Stimulated activated CD4-positive, alpha-beta T cell treated with anti-CD3 and anti-CD28 coated beads, TNF-alpha, amount 100 ng/mL, for 4 hours (primary cell): ENCODE measurements around the gene TBC1D22A.

ENCODE experiments used
- DNase-seq, 3 experiments: peaks; one replicate each; pipeline ENCODE4 v3.0.0-alpha.2; 2020; ENCODE audit warnings: low read depth in 3 of 3

The TBC1D22A gene

DNA sequence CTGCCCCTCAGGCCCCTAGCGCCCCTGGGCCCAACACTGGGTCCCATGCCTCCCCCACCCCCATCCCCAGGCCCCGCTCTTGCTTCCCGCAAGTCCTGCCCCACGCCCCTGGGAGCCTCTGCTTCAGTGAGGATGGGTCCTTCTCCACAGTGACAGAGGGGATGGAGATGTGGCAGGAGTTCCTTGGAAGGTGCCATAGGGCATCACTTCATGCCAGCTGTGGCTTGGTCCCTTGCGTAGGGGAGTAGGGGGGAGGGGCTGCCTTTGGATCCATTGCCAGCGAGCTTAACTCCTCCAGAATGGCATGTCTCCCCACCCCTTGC is 9.5 kb upstream of the TBC1D22A start:
- no peak for DNase-seq

- no peak for DNase-seq
These were observed 9.1 kb upstream of the TBC1D22A start for GRCh38 chr22:46753360-46753759.

DNA sequence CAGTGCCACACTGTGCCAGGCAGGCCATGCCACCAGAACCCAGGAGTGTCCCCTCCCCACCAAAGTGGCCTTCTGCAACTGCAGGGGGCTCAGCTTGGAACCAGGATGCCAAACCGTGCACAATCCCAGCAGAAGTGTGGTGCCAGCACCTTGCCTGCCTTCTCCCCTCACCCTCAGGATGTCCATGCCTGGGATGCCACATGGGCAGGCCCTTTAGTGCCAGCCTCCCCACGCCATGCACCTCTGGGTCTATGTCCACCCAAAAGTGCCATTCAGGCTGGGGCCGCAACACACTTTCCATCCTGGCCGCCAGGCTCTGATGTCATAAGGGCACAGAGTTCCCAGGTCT is 8.7 kb upstream of the TBC1D22A start:
- no peak for DNase-seq

GRCh38 chr22:46754110-46754799 is 8.2 kb upstream of the TBC1D22A start:
- no peak for DNase-seq

- DNase-seq: no peak
These were observed 7.6 kb upstream of the TBC1D22A start for GRCh38 chr22:46754826-46755225.

DNA sequence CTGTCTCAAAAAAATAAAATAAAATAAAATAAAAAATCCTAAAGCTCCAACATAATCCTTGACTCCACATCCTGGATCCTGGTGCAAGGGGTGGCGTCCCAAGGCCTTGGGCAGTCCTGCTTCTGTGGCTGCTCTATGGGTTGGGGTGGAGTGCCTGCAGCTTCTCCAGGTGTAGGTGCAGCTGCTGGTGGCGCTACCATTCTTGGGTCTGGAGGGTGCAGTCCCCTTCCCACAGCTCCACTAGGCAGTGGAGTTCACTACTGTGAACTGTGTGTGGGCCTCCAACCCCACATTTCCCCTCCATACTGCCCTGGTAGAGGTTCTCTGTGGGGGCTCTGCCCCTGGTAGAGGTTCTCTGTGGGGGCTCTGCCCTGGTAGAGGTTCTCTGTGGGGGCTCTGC is 6.9 kb upstream of the TBC1D22A start:
- DNase-seq: no peak

GRCh38 chr22:46756097-46756496 is 6.4 kb upstream of the TBC1D22A start:
- no peak for DNase-seq

GRCh38 chr22:46757104-46757503 is 5.3 kb upstream of the TBC1D22A start:
- no peak for DNase-seq

GRCh38 chr22:46758121-46758520 is 4.3 kb upstream of the TBC1D22A start:
- DNase-seq: no peak

DNA sequence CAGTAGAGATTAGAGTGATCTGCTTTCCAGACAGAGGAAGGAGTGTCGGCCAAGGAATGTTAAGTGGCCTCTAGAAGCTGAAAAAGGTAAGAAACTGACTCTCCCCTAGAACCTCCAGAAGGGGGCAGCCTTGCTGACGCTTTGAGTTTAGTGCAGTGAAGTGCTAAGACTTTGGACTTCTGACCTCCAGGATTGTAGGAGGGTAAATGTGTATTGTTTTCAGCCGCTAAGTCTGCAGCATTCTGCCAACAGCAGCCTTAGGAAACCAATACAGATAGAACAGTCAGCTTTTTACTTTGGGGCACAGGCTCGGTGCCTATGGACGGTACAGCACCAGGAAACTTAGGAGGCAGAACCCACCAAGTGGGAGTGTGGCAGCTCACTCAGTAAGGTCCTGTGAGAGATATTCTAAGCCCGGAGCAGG is 3.6 kb upstream of the TBC1D22A start:
- peak in 1 of 3 experiments; percentile 41 for DNase-seq

DNA sequence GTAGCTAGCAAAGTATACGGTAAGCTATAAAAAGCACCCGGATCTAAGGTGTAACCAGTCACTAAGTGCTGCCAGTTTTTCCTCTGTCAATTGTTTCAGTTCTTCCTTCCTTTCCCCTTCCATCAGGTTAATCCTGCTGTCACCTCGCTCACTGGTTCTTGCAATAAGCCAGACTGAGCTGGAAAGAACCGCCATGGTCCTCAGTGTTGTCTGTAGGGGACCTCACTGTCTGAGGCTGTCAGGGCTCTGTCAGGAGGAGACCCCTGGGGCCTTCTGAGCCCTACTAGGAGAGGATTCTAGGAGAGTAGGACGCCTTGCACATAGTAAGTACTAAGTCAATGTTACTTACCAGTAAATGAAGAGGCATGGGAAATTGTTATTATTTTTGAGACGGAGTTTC is 1.4 kb upstream of the TBC1D22A start:
- no peak for DNase-seq

DNA sequence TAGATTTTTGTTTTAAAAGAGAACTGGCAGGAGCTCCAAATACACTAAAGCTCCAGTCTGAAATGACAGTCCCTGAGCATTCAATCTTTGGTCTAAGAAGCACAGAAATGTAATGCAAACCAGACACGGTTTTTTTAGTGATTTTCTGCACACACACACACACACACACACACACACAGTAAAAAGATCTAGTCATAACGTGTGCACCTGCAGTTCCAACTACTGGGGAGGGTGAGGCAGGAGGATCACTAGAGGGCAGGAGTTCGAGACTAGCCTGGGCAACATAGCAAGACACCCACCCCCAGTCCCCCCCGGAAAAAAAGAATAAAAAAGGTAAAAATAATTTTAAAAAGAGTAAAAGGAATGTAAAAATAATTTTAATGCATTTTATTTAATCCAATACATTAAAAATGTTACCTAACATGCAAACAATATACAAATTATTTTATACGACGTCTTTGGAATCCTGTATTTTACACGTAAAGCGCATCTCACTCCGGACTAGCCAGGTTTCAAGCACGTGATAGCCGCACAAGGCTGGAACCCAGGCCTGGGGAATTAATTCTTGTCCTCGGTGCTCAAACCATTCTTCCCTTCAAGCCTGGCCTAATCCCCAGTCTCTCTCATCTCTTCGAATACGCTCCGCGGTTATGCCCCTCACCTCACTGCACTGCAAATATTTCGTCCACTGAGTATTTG is 762 bp upstream of the TBC1D22A start:
- no peak for DNase-seq

GRCh38 chr22:46763051-46763705 is 728 bp downstream of the TBC1D22A start:
- DNase-seq: no peak

DNA sequence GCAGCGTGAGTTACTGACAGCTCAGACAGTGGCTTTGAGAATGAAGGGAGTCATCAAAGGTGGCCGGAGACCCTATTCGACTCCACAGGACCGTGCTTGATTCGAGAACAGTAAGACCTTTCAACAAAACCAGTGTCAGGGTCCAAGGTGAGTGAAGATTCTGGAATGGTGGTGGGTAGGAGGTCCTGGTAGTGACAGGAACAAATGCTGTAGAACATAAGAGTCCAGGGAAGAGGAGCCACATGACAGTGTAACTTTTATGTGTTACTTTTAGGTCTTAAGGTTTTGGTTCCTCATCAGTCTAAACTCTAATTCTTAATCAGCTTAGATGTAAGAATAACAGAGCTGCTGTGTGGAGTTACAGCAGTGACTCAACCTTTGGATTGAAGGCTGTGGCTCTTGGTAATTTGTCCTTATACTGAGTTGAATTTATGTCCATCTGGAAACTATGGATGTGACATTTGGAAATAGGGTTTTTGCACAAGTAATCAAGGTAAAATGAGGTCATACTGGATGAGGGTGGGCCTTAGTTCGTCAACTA is 1.8 kb downstream of the TBC1D22A start:
- DNase-seq: no peak

DNA sequence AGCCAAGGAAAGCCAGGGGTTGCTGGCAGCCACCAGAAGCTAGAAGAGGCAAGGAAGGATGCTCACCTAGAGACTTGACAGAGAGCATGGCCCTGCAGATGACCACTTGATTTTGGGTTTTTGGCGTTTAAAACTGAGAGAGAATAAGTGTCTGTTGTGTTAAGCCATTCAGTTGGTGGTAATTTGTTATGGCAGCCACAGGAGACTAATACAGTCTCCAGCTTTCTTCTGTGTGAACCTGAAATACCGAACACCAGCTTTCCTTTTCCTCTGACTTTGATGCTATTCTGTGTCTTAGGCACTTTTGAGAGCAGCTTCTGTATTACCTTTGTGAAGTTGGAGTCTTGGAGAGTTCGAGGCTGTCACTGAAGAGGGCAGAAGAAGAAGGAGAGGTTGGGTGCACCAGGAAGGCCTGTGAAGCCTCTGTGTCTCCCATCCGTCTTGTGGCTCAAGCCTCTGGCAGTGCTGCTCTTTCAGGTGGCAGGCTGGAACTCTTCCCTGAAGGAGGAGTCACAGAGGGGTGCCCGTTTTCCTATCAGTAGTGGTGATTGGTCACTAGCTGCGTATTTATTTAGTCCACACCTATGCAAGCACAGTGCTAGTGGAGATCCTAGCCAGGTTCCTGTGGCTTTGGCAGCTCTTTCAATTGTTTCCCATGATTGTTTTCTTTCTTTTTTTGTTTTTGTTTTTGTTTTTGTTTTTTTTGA is 2.5 kb downstream of the TBC1D22A start:
- no peak for DNase-seq

DNA sequence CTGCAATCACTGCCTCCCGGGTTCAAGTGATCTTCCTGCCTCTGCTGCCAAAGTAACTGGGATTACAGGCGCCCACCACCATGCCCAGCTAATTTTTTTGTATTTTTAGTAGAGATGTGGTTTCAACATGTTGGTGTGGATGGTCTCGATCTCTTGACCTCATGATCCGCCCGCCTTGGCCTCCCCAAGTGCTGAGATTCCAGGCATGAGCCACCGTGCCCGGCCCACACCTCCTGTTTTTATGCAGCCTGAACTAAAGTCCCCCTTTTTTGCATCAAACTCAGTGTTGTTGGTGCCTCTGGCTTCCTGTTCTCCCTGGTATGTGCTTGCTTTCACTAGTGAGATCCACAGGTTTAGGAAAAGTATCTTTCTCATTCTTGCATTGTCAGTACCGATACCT is 4.2 kb downstream of the TBC1D22A start:
- DNase-seq: no peak

- DNase-seq: no peak
These were observed 5.0 kb downstream of the TBC1D22A start for GRCh38 chr22:46767249-46767985.

- DNase-seq: no peak
These were observed 6.8 kb downstream of the TBC1D22A start for GRCh38 chr22:46769191-46769675.

GRCh38 chr22:46769706-46770105 is 7.3 kb downstream of the TBC1D22A start:
- DNase-seq: no peak

GRCh38 chr22:46770151-46770641 is 7.7 kb downstream of the TBC1D22A start:
- DNase-seq: no peak

- DNase-seq: no peak
These were observed 8.3 kb downstream of the TBC1D22A start for GRCh38 chr22:46770726-46771125.
